Heart right ventricle (tissue), 16 donors: Measurements from ENCODE around the gene TTC7B. TPM values are rescaled to one million over a fixed set of nuclear protein-coding genes. Genes with fewer than 3 reads are reported as not detected.
A peak's percentile ranks its signal among the peaks of the same experiment; 100 is the strongest.

ENCODE experiments used
- ATAC-seq, 8 donors: fragments of 200-7000 bp; cut with Tn5 transposase; one replicate each; pipeline ENCODE4 v1.9.1; 2020; ENCODE audit warnings: mild to moderate bottlenecking in 8 of 8, moderate library complexity in 8 of 8, moderate number of reproducible peaks in 1 of 8
- DNase-seq, 2 donors: peaks; one replicate each; pipeline ENCODE4 v3.0.0-alpha.2; 2020
- H3K27ac ChIP-seq, 10 donors: fragments of 200-600 bp; sonication (generic) in 2 of 10; one replicate each; pipeline versions ENCODE4 v1.5.0 to v1.8.0; 2020 to 2022; ENCODE audit warnings: mild to moderate bottlenecking in 3 of 10
- H3K27me3 ChIP-seq, 7 donors: fragments of 200-600 bp; one replicate each; pipeline ENCODE4 v1.8.0; 2021 to 2022; ENCODE audit warnings: mild to moderate bottlenecking in 2 of 7
- H3K36me3 ChIP-seq, 9 donors: fragments of 200-600 bp; sonication (generic) in 1 of 9; one replicate each; pipeline versions ENCODE4 v1.5.0 to v1.8.0; 2020 to 2022; ENCODE audit warnings: mild to moderate bottlenecking in 2 of 9
- H3K4me1 ChIP-seq, 9 donors: fragments of 200-600 bp; sonication (generic) in 1 of 9; one replicate each; pipeline versions ENCODE4 v1.5.0 to v1.8.0; 2020 to 2022; ENCODE audit warnings: mild to moderate bottlenecking in 4 of 9
- H3K4me3 ChIP-seq, 10 donors: fragments of 200-600 bp; sonication (generic) in 2 of 10; one replicate each; pipeline versions ENCODE4 v1.5.0 to v1.8.0; 2020 to 2022; ENCODE audit warnings: mild to moderate bottlenecking in 7 of 10, moderate library complexity in 2 of 10
- H3K9me3 ChIP-seq, 11 donors: fragments of 200-600 bp in 10 of 11; sonication (generic) in 2 of 11; one replicate each; pipeline versions ENCODE4 v1.5.0 to v1.8.0; 2013 to 2022; ENCODE audit warnings: mild to moderate bottlenecking in 2 of 11, control low read depth in 1 of 11, moderate library complexity in 1 of 11
- WGBS, 2 donors: extraction: QIAGEN DNeasy Blood & Tissue Kit; methylation state at CpG; one replicate each; pipeline ENCODE4 v1.1.7; 2013; ENCODE audit warnings: inconsistent platforms in 1 of 2; 5-methylcytosine and 5-hydroxymethylcytosine counted together
- intact Hi-C, 10 donors: fragments of 100-400 bp; cut with DNase I; formaldehyde crosslinking; loops; one replicate each; pipeline versions ENCODE4 v1.11.1 to v1.14.2; 2022
- polyA plus RNA-seq, 2 donors: library from polyadenylated mRNA; stranded (reverse); fragments of 200-250 nt; gene quantifications; one replicate each; pipeline ENCODE4 v1.2.3, GENCODE V29; 2013
- total RNA-seq, 10 donors: library from RNA; stranded (reverse); fragmentation: NEBNext Ultra II Directional in 3 of 10; extraction: Animal tissue kit (Norgen Biotek cat#: 25700) in 3 of 10; gene quantifications; one replicate each; pipeline versions ENCODE4 v1.2.1 to v1.2.4, GENCODE V29; 2021 to 2023
- TF ChIP-seq, protein P1 (sequence below), 9 donors: fragments of 200-600 bp; sonication (generic) in 2 of 9; IDR thresholded peaks; one replicate each; pipeline versions ENCODE4 v1.5.0 to v1.8.0; 2021 to 2022; ENCODE audit warnings: antibody characterized with exemption in 9 of 9, mild to moderate bottlenecking in 5 of 9, moderate library complexity in 1 of 9
- donor health status: Arrhythmogenic right ventricular cardiomyopathy.
- donor health status: ischemic (EF 13 %, LVEDD 7.1; RV severe dilation, severe dysfunction).
- donor health status: healthy with polysubstance abuse.
- donor health status: DM: no; HTN: yes; CAD: no.
- donor health status: DM: no; HTN: no; CAD: no.
- donor health status: ischemic (EF 25% LVEDD 6.9; RV normal size, moderate dysfunction).
- donor health status: ischemic (EF 25% LVEDD 5.7; RV mildly dilated, moderate dysfunction).
- donor health status: healthy.
- donor health status: DM: yes; HTN: yes; CAD: no.
- donor health status: Ischemic cardiomyopathy.
- donor health status: ischemic (EF 35%, LVEDD 5.7; RV mildly dilated, moderate dysfunction).
- donor health status: nonischemic (EF 11% LVEDD 7.7; RV severe dilation, severe dysfunction).
- donor health status: DM: yes; HTN: yes; CAD: no.
- donor health status: PGD.
- donor health status: ischemic (EF 29% LVEDD 5.4; RV normal size, mild dysfunction).
- donor health status: nonischemic (EF 23%, LVEDD 6.1; RV moderate dilation, normal function).

The TTC7B gene
- total and polyA plus RNA-seq, 12 donors = 23.0 to 79.4 (median 65.5) TPM

DNA sequence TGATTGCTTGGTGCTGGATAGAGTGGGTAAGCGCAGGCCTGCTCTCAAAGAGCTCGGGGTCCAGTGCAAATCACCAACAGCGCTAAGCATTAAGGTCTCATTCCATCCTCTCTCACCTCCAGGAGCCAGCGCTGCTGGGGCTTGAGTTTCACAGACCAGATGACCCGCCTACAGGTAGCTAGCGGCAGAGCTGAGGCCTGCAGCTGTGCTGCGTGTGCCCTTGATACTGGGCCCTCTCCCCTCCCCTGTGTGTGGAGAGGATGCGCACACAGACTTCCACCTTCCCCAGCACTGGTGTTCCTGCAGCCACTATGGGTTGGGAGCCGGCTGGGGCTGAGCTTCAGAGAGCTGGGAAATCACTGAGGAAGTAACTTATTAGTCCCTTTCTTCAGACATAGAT is 269.5 kb downstream of the TTC7B start:
- H3K4me1 ChIP-seq = peaks cover 5 to 40% (median 33%) of the 10 kb centered on the region in 9 donors
- H3K27ac ChIP-seq = peak overlapping the region in 9 of 10 donors; percentile 69 to 89 (median 82)
- H3K9me3 ChIP-seq = no peaks in the 10 kb centered on the region
- intact Hi-C loops = no loop called here
- H3K27me3 ChIP-seq = no peaks in the 10 kb centered on the region
- DNase-seq (no peak), ATAC-seq (peak in 1 of 8 donors; percentile 1)
- WGBS, 2 donors = 81 to 85% methylated on average over 9 of the region's 9 CpGs
- no peaks in the 10 kb centered on the region for H3K36me3 ChIP-seq
- no peak overlapping the region for H3K4me3 ChIP-seq
- TF ChIP-seq, protein P1, sequence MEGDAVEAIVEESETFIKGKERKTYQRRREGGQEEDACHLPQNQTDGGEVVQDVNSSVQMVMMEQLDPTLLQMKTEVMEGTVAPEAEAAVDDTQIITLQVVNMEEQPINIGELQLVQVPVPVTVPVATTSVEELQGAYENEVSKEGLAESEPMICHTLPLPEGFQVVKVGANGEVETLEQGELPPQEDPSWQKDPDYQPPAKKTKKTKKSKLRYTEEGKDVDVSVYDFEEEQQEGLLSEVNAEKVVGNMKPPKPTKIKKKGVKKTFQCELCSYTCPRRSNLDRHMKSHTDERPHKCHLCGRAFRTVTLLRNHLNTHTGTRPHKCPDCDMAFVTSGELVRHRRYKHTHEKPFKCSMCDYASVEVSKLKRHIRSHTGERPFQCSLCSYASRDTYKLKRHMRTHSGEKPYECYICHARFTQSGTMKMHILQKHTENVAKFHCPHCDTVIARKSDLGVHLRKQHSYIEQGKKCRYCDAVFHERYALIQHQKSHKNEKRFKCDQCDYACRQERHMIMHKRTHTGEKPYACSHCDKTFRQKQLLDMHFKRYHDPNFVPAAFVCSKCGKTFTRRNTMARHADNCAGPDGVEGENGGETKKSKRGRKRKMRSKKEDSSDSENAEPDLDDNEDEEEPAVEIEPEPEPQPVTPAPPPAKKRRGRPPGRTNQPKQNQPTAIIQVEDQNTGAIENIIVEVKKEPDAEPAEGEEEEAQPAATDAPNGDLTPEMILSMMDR (IDR thresholded peaks at IDR 0.05) = no peak

DNA sequence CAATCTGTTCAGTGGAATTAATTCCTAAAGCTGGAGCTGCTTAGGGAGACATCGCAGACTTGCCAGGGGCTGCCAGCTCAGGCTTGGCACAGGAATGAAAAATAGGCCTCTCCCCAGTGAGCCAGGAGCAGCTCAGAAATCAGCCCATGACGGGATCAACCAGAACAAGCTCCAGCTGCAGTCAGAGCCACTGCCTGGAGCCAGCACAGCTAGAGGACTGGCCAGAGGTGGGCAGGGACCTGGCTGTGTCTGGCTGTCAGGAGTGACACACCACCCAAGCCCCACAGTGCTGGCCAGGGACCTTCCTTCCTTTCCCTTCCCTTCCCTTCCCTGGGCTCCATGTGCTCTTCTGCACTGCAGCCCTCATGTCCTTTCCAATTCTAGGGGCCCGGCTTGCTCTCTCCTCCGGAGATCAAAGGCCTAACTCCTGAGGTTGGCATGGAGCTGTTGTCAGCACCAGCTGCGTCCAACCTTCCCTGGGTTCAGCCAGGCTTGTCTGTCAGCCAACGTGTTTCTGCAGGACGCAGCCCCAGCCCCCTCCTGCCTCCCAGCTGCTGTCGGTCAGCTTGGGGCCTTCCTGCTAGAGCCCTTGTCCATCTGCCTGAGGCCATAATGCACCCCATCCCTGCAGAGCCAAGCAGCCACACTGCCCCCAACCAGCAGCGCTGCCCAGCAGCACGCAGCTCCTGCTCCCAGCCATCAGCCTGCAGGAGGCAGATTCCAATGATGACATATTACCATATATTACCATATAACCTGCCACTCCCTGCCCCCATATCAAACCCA is 270.1 kb downstream of the TTC7B start:
- H3K36me3 ChIP-seq = peaks cover 0 to 4% (median 0%) of the 10 kb centered on the region in 9 donors
- WGBS, 2 donors = 36 to 52% methylated on average over 10 of the region's 10 CpGs
- no peaks in the 10 kb centered on the region for H3K9me3 ChIP-seq
- ATAC-seq (peak; percentile 82 to 93 (median 90)), DNase-seq (peak; percentile 60 to 62)
- no peak overlapping the region for H3K4me3 ChIP-seq
- peaks cover 5 to 34% (median 28%) of the 10 kb centered on the region in 9 donors for H3K4me1 ChIP-seq
- H3K27ac ChIP-seq = peak overlapping the region; percentile 34 to 89 (median 82)
- TF ChIP-seq, protein P1 (IDR thresholded peaks at IDR 0.05) = no peak
- H3K27me3 ChIP-seq = no peaks in the 10 kb centered on the region
- intact Hi-C loops = no loop called here

DNA sequence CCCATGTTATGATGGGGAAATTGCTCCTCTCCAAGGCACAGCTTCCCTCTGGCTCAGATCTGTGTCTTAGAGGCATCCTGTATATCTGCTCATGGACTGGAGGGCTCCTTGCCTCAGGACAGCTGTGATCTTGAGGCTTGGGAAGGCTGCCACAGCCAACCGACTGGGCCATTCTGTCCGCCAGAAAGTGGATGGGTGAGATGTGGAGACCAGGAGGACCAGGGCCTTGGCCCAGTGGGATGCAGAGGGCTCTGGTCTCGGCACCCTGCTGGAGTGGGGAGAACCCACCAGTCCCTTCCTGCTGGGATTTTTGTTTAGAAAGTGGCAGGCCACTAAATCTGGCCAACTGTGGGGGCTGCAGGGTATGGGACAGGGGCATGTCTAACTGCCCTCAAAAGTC is 270.8 kb downstream of the TTC7B start:
- intact Hi-C loops = no loop called here
- ATAC-seq = peak in 1 of 8 donors; percentile 8
- Histone ChIP-seq H3K9me3 (no peaks in the 10 kb centered on the region), H3K27ac (peak overlapping the region; percentile 41 to 89 (median 82)), H3K27me3 (no peaks in the 10 kb centered on the region), H3K36me3 (peaks cover 0 to 12% (median 0%) of the 10 kb centered on the region in 9 donors), H3K4me3 (no peak overlapping the region), H3K4me1 (peaks cover 5 to 29% (median 26%) of the 10 kb centered on the region in 9 donors)
- no peak for DNase-seq
- TF ChIP-seq, protein P1 (IDR thresholded peaks at IDR 0.05) = no peak
- WGBS, 2 donors = 83 to 90% methylated on average over 3 of the region's 3 CpGs

DNA sequence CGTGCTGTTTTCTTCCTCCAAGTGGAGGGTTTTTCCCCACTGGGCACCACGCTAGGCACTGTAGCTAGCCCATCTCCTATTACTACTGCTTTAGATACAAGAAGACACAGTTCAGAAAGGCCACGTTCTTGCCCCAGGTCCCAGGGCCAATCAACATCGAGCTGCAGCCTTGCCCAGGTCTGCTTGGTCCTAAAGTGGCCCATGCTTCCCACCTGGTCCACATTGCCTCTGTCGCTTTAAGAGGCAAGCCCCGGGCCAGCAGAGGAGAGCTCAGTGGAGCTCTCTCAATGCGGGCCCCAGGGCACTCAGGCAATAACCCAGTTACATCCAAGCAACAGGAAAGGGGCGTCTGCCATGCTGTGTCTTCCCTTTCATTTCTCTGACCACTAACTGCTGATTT is 271.3 kb downstream of the TTC7B start:
- intact Hi-C loops = no loop called here
- ATAC-seq = peak in 1 of 8 donors; percentile 6
- Histone ChIP-seq H3K36me3 (peaks cover 0 to 16% (median 0%) of the 10 kb centered on the region in 9 donors), H3K27ac (peak overlapping the region in 9 of 10 donors; percentile 69 to 89 (median 82)), H3K4me3 (no peak overlapping the region), H3K27me3 (no peaks in the 10 kb centered on the region), H3K4me1 (peaks cover 5 to 29% (median 26%) of the 10 kb centered on the region in 9 donors), H3K9me3 (no peaks in the 10 kb centered on the region)
- TF ChIP-seq, protein P1 (IDR thresholded peaks at IDR 0.05) = no peak
- 85 to 86% methylated on average over 8 of the region's 8 CpGs for WGBS, 2 donors
- no peak for DNase-seq
